Inflammatory macrophage (primary cell): ENCODE results near the gene LGALS3.

Experiments used
- DNase-seq, 2 donors: peaks; one replicate each; pipeline ENCODE4 v3.0.0-alpha.2; 2020 to 2022

LGALS3 gene

DNA sequence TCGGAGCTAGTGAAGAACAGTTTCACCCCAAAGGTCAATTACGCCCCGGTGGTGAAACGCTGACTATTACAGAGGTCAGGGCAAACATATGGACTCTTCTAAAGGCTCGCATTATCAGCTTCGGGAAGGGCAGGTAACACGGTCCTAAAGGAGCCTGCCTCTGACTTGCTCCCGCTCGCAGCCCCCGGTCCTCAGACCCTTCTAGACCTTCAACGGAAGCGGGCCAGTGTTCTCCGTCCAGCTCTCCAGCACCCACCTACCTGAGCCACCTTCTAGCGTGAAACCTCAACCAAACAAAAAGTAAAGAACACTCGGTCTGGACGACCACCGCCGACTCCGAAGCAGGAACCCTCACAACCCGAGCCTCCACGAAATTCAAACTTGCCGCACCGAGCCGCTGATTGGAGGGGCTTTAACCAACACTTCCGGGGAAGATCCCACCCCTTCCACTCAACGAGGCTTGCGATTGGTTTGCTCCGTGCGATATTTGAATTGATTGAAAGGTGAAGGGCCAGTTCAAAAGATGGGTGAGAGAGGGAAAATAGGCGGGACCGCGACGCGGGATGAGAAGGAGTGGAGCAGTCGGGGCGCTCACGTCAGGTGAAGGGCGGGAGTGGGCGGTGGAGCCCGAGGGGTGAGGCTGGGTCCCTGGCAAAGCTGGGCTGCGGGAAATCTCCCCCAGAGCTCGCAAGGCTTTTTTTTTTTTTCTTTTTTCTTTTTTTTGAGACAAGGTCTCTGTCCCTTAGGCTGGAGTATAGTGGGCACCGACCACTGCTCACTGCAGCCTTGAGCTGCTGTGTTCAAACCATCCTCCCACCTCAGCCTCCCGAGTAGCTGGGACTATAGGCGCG lies 62.4 kb downstream of the LGALS3 start, which contains the start of gene DLGAP5:
Gene DLGAP5 (minus strand): TSS at position 383 of the 851 bp plus-strand sequence. CDS start 2,406 bp downstream, outside the sequence.
- peak; percentile 93 to 97 for DNase-seq

- DNase-seq = no peak
These were observed 63.1 kb downstream of the LGALS3 start for GRCh38 chr14:55192054-55192621.

- no peak for DNase-seq
These were observed 65.8 kb downstream of the LGALS3 start for GRCh38 chr14:55194656-55195355.
